Measurements from ENCODE around the gene HOXA7. TPM values are rescaled to one million over a fixed set of nuclear protein-coding genes. Genes with fewer than 3 reads are reported as not detected.

The HOXA7 gene
- total RNA-seq, 1 donor from 2014 or later = 0.72 TPM

GRCh38 chr7:27170426-27171324 is 14.2 kb upstream of the HOXA7 start:
- DNase-seq (ENCODE audit: low spot score) = no peak

DNA sequence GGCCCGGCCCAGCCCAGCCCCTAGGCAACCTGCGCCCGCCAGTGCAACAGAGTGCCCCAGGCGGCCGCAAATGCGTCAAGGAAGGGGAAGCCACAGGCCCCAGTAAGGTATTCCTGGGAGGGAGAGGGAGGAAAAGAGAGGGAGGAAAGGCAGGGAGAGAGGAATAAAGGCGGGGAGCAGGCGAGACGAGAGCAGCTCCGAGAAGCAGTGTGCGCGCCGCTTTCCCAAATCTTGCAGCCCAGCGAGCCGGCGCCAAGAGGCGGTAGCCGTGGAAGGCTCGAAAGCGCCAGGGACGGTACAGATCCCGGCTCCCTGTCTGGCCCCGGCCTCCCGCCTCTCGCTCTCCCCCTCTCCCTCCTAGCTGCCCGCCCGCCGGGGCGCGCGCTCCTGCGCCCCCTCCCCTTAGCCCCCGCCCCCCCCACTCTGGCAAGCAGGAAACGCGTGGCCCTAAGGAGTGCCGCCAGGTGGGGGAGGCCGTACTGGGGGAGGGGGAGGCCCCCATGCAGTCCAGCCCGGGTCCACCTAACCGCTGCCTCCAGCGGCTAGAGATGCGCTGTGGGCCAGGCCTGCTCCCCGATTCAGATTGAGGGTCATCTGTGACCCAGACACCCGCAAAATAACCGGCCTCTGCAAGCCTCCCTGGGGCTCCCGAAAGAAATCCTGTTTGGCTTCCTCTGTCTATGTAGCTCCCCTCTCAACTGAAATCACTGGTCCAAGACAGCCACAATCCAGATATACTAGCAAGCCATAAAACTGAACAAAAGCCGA is 13.4 kb upstream of the HOXA7 start:
- no peak for DNase-seq (ENCODE audit: low spot score)

- DNase-seq (ENCODE audit: low spot score) = peak; percentile 81
These were observed 11.9 kb upstream of the HOXA7 start for GRCh38 chr7:27168265-27168947.

DNA sequence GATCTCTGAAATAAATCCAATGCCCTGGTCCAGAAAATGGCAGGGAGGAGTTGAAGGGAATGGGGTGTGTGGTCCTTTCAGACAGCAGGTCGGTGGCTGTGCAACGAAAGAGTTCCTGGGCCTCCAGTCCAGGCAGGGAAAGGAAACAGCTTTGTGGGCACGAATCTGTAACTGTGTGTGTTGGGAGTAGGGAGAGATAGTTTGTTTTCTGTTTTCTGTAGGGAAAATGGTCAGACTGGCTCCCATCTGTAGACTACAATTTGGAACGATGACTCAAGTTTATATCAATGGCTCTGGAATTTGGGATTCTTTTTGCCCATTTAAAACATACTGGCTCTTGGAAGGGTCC is 11.4 kb upstream of the HOXA7 start:
- no peak for DNase-seq (ENCODE audit: low spot score)

- DNase-seq (ENCODE audit: low spot score) = peak; percentile 47
These were observed 10.3 kb upstream of the HOXA7 start for GRCh38 chr7:27166531-27167505.

DNA sequence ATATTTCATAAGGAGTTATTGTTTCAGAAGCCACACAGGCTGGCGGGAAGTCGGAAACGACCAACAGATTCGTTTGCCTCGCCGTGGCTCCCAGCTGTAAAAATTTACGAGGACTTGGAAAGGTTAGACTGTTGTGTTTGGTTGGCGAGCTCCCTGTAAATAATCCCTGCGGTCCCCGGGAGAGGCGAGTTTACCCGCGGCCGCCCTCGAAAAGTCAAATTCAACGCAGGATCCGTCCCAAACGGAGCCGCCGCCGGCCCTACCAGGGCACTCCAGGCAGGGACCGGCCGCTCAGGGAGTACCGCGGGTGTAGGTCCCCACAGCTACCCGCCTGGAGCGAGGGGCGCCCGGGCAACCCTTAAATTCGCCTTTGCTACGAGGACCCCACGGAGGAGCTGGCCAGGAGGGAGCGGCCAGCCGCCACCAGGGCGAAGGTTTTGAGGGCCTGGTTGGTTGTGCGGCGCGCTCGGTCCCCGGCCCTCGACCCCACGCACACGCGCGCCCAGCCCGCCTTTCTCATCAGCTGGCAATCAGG is 9.6 kb upstream of the HOXA7 start:
- DNase-seq (ENCODE audit: low spot score) = no peak

- DNase-seq (ENCODE audit: low spot score) = peak; percentile 93
These were observed 8.9 kb upstream of the HOXA7 start, which contains the start of gene HOXA9 for GRCh38 chr7:27165089-27165995. HOXA9 (minus strand) TSS chr7:27165537; CDS start chr7:27165457, 80 bp downstream.

- DNase-seq (ENCODE audit: low spot score) = peak; percentile 61
These were observed 8.1 kb upstream of the HOXA7 start for GRCh38 chr7:27164367-27165088.

GRCh38 chr7:27164045-27164366 is 7.5 kb upstream of the HOXA7 start:
- DNase-seq (ENCODE audit: low spot score) = no peak

DNA sequence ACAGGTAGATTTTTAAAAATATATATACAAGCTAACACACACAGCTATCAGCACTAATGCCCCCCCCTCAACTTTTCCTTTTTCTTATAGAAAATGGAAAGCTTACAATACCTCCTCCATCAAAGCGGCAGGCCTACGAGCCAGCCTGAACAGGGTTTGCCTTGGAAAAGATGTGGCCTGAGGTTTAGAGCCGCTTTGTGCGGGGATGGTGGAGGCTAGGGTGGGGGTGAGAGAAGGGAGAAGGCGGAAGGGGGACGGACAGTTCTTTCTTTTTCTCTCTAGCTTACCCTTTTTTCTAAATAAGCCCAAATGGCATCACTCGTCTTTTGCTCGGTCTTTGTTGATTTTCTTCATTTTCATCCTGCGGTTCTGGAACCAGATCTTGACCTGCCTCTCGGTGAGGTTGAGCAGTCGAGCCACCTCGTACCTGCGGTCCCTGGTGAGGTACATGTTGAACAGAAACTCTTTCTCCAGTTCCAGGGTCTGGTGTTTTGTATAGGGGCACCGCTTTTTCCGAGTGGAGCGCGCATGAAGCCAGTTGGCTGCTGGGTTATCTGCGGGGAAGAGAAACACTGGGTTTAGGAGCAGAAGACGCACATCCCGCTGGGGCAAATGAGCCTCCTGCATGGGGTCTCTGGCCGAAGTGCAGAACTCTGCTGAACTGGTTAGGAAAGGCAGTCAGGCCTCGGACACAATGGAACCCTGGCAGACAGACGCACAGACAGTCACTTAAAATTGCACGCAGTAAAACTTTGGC is 7.0 kb upstream of the HOXA7 start:
- DNase-seq (ENCODE audit: low spot score) = peak; percentile 45

GRCh38 chr7:27162561-27163287 is 6.2 kb upstream of the HOXA7 start:
- peak; percentile 37 for DNase-seq (ENCODE audit: low spot score)

DNA sequence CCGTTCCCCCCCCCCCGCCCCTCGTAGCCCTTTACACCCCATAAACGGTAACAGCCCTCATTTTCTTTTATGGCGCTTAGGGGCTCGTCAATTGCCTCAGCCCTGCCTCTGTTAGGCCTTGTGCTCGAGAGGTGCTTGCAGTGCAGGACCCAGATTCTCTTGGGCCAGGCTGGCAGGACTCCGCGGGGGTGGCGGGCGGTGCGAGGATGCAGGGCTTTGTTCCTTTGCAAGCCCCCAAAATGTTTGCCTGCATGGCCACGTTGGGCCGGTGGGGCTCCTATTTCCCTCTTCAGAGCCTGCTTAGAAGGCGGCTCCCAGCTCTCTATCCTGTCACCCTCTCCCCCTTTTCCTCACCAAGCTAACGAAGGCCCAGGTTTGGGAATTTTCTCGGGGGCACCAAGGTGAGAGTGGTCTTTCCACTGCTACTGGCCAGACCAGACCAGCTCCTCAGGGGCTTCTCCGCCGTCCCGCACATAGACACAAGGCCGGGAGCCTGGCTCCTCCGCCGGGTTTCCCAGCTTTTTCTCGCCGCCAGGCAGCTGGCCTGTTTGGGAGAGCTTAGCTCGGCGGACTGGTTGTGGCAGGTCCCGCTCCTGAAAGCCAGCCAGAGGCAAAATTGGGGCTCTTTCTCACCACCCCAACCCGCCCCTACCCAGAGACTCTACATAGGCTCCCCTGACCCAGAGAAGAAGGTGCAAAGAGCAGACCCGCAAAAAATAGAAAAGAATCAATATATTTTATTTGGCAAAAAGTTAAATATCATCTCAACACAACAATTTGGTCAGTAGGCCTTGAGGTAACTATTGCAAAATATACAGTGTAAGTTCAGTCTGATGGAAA is 5.5 kb upstream of the HOXA7 start:
- peak; percentile 44 for DNase-seq (ENCODE audit: low spot score)

GRCh38 chr7:27161214-27161720 is 4.8 kb upstream of the HOXA7 start:
- peak; percentile 62 for DNase-seq (ENCODE audit: low spot score)

GRCh38 chr7:27160546-27161213 is 4.2 kb upstream of the HOXA7 start:
- peak; percentile 92 for DNase-seq (ENCODE audit: low spot score)

DNA sequence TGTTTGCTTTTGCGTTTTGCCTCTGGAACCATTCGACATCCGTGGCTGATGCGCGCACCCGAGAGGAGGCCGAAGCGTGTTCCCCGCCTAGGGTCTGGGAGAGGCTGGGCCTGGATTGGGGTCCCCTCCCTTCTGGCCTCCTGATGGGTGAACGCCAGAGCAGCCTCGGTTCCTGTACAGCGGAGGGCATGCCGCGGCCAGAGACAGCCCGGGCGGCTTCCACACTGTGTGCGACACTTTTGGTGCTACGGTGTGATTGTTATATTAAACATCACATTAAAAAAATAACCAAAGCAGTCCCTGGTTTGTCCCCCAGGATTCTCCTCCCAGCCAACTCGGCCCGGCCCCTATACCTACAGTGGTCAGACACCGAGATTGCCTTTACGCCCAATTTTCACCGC is 3.7 kb upstream of the HOXA7 start:
- peak; percentile 46 for DNase-seq (ENCODE audit: low spot score)
